HG02884 (cell line): Measurements from ENCODE around the gene PIAS1.
"Not testable (repeated sequence)": the region's sequence is repeated elsewhere in the genome, so short reads cannot be mapped to it uniquely, and the experiment has no call there.

ENCODE experiments used
- ATAC-seq: cut with Tn5 transposase; IDR thresholded peaks from one replicate; pipeline ENCODE4 v1.9.1; 2021; ENCODE audit warnings: mild to moderate bottlenecking, moderate library complexity; ENCODE audit not compliant: unreplicated experiment

PIAS1 gene

GRCh38 chr15:68034081-68034480 lies 20.0 kb upstream of the PIAS1 start:
- ATAC-seq, result no peak

- no peak for ATAC-seq
Measured at GRCh38 chr15:68034719-68035293, 19.3 kb upstream of the PIAS1 start.

- no peak for ATAC-seq
Measured at GRCh38 chr15:68038246-68038645, 15.9 kb upstream of the PIAS1 start.

- ATAC-seq, result no peak
Measured at GRCh38 chr15:68040144-68040543, 14.0 kb upstream of the PIAS1 start.

- ATAC-seq, result no peak
Measured at GRCh38 chr15:68042156-68042854, 11.8 kb upstream of the PIAS1 start.

GRCh38 chr15:68042855-68043222 lies 11.3 kb upstream of the PIAS1 start:
- ATAC-seq, result no peak

GRCh38 chr15:68045289-68046265 lies 8.5 kb upstream of the PIAS1 start:
- no peak for ATAC-seq

- no peak for ATAC-seq
Measured at GRCh38 chr15:68047826-68048225, 6.3 kb upstream of the PIAS1 start.

- no peak for ATAC-seq
Measured at GRCh38 chr15:68051109-68051508, 3.0 kb upstream of the PIAS1 start.

- no peak for ATAC-seq
Measured at GRCh38 chr15:68051907-68052306, 2.2 kb upstream of the PIAS1 start.

GRCh38 chr15:68052431-68052830 lies 1.7 kb upstream of the PIAS1 start:
- ATAC-seq, result no peak

- ATAC-seq, result no peak
Measured at GRCh38 chr15:68053001-68053400, 1.1 kb upstream of the PIAS1 start.

GRCh38 chr15:68054628-68055223 lies 611 bp downstream of the PIAS1 start:
- no peak for ATAC-seq

- no peak for ATAC-seq
Measured at GRCh38 chr15:68055224-68055705, 1.1 kb downstream of the PIAS1 start.

GRCh38 chr15:68056097-68056865 lies 2.2 kb downstream of the PIAS1 start:
- ATAC-seq, result no peak

- ATAC-seq, result no peak
Measured at GRCh38 chr15:68057034-68057433, 2.9 kb downstream of the PIAS1 start.

- no peak for ATAC-seq
Measured at GRCh38 chr15:68057758-68058157, 3.6 kb downstream of the PIAS1 start.

- not testable (repeated sequence) for ATAC-seq
Measured at GRCh38 chr15:68058970-68059369, 4.9 kb downstream of the PIAS1 start.

- no peak for ATAC-seq
Measured at GRCh38 chr15:68059630-68060029, 5.5 kb downstream of the PIAS1 start.

- ATAC-seq, result no peak
Measured at GRCh38 chr15:68061171-68061570, 7.1 kb downstream of the PIAS1 start.
